Stomach (tissue), 9 donors: Measurements from ENCODE around the gene MICAL2. TPM values are rescaled to one million over a fixed set of nuclear protein-coding genes. Genes with fewer than 3 reads are reported as not detected.

Experiments used
- DNase-seq, 2 donors: peaks; one replicate each; pipeline versions ENCODE4 v3.0.0 to v3.0.0-alpha.2; 2013 to 2019
- H3K27ac ChIP-seq, 5 donors: fragments of 200-600 bp in 4 of 5; sonication (generic) in 4 of 5; one replicate each; pipeline ENCODE4 v1.5.1; 2013 to 2019; ENCODE audit warnings: mild to moderate bottlenecking in 1 of 5, moderate library complexity in 1 of 5
- H3K27me3 ChIP-seq, 3 donors: fragments of 200-600 bp; sonication (generic); one replicate each; pipeline ENCODE4 v1.5.1; 2017 to 2019; ENCODE audit warnings: mixed run types in 1 of 3
- H3K36me3 ChIP-seq, 4 donors: fragments of 200-600 bp; sonication (generic); 1 replicate in 3 of 4; 2 replicates in 1 of 4; pipeline ENCODE4 v1.5.1; 2016 to 2019
- H3K4me1 ChIP-seq, 4 donors: fragments of 200-600 bp; sonication (generic); one replicate each; pipeline ENCODE4 v1.5.1; 2016 to 2019
- H3K4me3 ChIP-seq, 4 donors: fragments of 200-600 bp; sonication (generic) in 3 of 4; one replicate each; pipeline ENCODE4 v1.5.1; 2016 to 2019; ENCODE audit warnings: mild to moderate bottlenecking in 1 of 4
- H3K9me3 ChIP-seq, 4 donors: fragments of 200-600 bp; sonication (generic); one replicate each; pipeline ENCODE4 v1.5.1; 2016 to 2019
- CTCF ChIP-seq, 7 experiments: fragments of 450-650 bp in 4 of 7; fragments of 200-600 bp in 3 of 7; sonication (generic) in 3 of 7; IDR thresholded peaks; one replicate each; pipeline ENCODE4 v1.5.1; 2016 to 2019; ENCODE audit warnings: antibody characterized with exemption in 7 of 7, control low read depth in 2 of 7, mild to moderate bottlenecking in 1 of 7
- EP300 ChIP-seq: sonication (generic); formaldehyde crosslinking; IDR thresholded peaks from one replicate; pipeline ENCODE4 v1.6.1; 2017; ENCODE audit warnings: antibody characterized with exemption
- POLR2A ChIP-seq, 4 donors: fragments of 450-650 bp; IDR thresholded peaks; one replicate each; pipeline ENCODE4 v1.6.1; 2016; ENCODE audit warnings: antibody characterized with exemption in 4 of 4, control low read depth in 2 of 4, mild to moderate bottlenecking in 1 of 4, moderate library complexity in 1 of 4
- POLR2AphosphoS5 ChIP-seq, 3 donors: sonication (generic); formaldehyde crosslinking; IDR thresholded peaks; one replicate each; pipeline ENCODE4 v1.6.1; 2016; ENCODE audit warnings: antibody characterized with exemption in 3 of 3
- WGBS, 5 donors: extraction: QIAGEN DNeasy Blood & Tissue Kit in 3 of 5; methylation state at CpG; one replicate each; pipeline versions ENCODE4 v1.1.5 to v1.1.7; 2013 to 2018; 5-methylcytosine and 5-hydroxymethylcytosine counted together
- intact Hi-C: fragments of 100-400 bp; cut with DNase I; formaldehyde crosslinking; loops from one replicate; pipeline ENCODE4 v1.15.1; 2023; ENCODE audit warnings: low total_unique reads
- polyA plus RNA-seq, 3 donors: library from polyadenylated mRNA; stranded (reverse); fragments of 200-250 nt; gene quantifications; one replicate each; pipeline ENCODE4 v1.2.3, GENCODE V29; 2013
- total RNA-seq, 5 donors: library from RNA; depleted of rRNA; stranded (reverse); fragments of >200 nt; gene quantifications; one replicate each; pipeline versions ENCODE4 v1.1.0 to v1.2.3, GENCODE V29; 2014 to 2016
- donor health status: healthy with polysubstance abuse.
- donor health status: Bipolar disorder and iron deficiency.
- donor health status: healthy.

The MICAL2 gene
- total and polyA plus RNA-seq, 8 donors = 11.2 to 165 (median 83.3) TPM

- peaks cover 45 to 96% (median 73%) of the 10 kb centered on the region in 4 donors for H3K4me1 ChIP-seq
- H3K4me3 ChIP-seq = no peak overlapping the region
- no peaks in the 10 kb centered on the region for H3K27me3 ChIP-seq
- TF ChIP-seq CTCF (IDR thresholded peaks at IDR 0.05) (peak in 5 of 7 experiments; percentile 17 to 46 (median 33)), POLR2AphosphoS5 (IDR thresholded peaks at IDR 0.05) (no peak)
- peak overlapping the region in 1 of 5 donors; percentile 54 for H3K27ac ChIP-seq
- DNase-seq = no peak
- no peaks in the 10 kb centered on the region for H3K9me3 ChIP-seq
- WGBS, 5 donors = 76 to 89% (median 85%) methylated on average over 6 of the region's 6 CpGs
- intact Hi-C loops = no loop called here
- H3K36me3 ChIP-seq = peaks cover 0 to 7% (median 0%) of the 10 kb centered on the region in 4 donors
Measured at GRCh38 chr11:12122083-12122482, 11.7 kb downstream of the MICAL2 start.

- TF ChIP-seq CTCF (IDR thresholded peaks at IDR 0.05) = no peak
- no peak for TF ChIP-seq POLR2AphosphoS5 (IDR thresholded peaks at IDR 0.05)
- no peak for TF ChIP-seq POLR2A (IDR thresholded peaks at IDR 0.05)
- no peak for TF ChIP-seq EP300
- Histone ChIP-seq H3K27me3 (no peaks in the 10 kb centered on the region), H3K36me3 (no peaks in the 10 kb centered on the region), H3K27ac (peak overlapping the region in 2 of 5 donors; percentile 48 to 54), H3K9me3 (no peaks in the 10 kb centered on the region), H3K4me3 (no peak overlapping the region), H3K4me1 (peaks cover 40 to 96% (median 73%) of the 10 kb centered on the region in 4 donors)
- no peak for DNase-seq
- WGBS, 5 donors = 79 to 97% (median 86%) methylated on average over 4 of the region's 4 CpGs
- intact Hi-C loops = no loop called here
Measured at GRCh38 chr11:12123273-12123672, 12.9 kb downstream of the MICAL2 start.

GRCh38 chr11:12123799-12124198 is 13.4 kb downstream of the MICAL2 start:
- H3K4me1 ChIP-seq = peaks cover 40 to 96% (median 69%) of the 10 kb centered on the region in 4 donors
- peak overlapping the region in 3 of 5 donors; percentile 33 to 54 (median 48) for H3K27ac ChIP-seq
- H3K36me3 ChIP-seq = no peaks in the 10 kb centered on the region
- no peak overlapping the region for H3K4me3 ChIP-seq
- DNase-seq = no peak
- 63 to 81% (median 73%) methylated on average over 3 of the region's 3 CpGs for WGBS, 5 donors
- no peaks in the 10 kb centered on the region for H3K27me3 ChIP-seq
- no peak for TF ChIP-seq CTCF (IDR thresholded peaks at IDR 0.05)
- TF ChIP-seq POLR2AphosphoS5 (IDR thresholded peaks at IDR 0.05) = no peak
- no peak for TF ChIP-seq EP300
- TF ChIP-seq POLR2A (IDR thresholded peaks at IDR 0.05) = no peak
- H3K9me3 ChIP-seq = no peaks in the 10 kb centered on the region
- intact Hi-C loops = no loop called here

- H3K27me3 ChIP-seq = no peaks in the 10 kb centered on the region
- no peaks in the 10 kb centered on the region for H3K9me3 ChIP-seq
- no peak for TF ChIP-seq EP300
- TF ChIP-seq CTCF (IDR thresholded peaks at IDR 0.05) = no peak
- no peak for TF ChIP-seq POLR2A (IDR thresholded peaks at IDR 0.05)
- TF ChIP-seq POLR2AphosphoS5 (IDR thresholded peaks at IDR 0.05) = no peak
- no peaks in the 10 kb centered on the region for H3K36me3 ChIP-seq
- no peak for DNase-seq
- intact Hi-C loops = no loop called here
- H3K4me1 ChIP-seq = peaks cover 38 to 96% (median 67%) of the 10 kb centered on the region in 4 donors
- 82 to 90% (median 88%) methylated on average over 9 of the region's 9 CpGs for WGBS, 5 donors
- H3K4me3 ChIP-seq = no peak overlapping the region
- H3K27ac ChIP-seq = peak overlapping the region in 3 of 5 donors; percentile 33 to 54 (median 48)
Measured at GRCh38 chr11:12124306-12124705, 13.9 kb downstream of the MICAL2 start.
